Tibial nerve (tissue), 4 donors: ENCODE data around the gene KCNQ4. TPM values are rescaled to one million over a fixed set of nuclear protein-coding genes. Genes with fewer than 3 reads are reported as not detected.

Source experiments
- DNase-seq, 2 donors: peaks; one replicate each; pipeline ENCODE4 v3.0.0-alpha.2; 2019; ENCODE audit warnings: low spot score in 2 of 2
- H3K27ac ChIP-seq, 4 donors: fragments of 200-600 bp; sonication (generic) in 3 of 4; one replicate each; pipeline ENCODE4 v1.5.1; 2017 to 2019; ENCODE audit warnings: mild to moderate bottlenecking in 1 of 4
- H3K27me3 ChIP-seq, 2 donors: fragments of 200-600 bp; sonication (generic) in 1 of 2; one replicate each; pipeline versions ENCODE4 v1.5.1 to v1.6.0; 2017 to 2019
- H3K36me3 ChIP-seq, 3 donors: fragments of 200-600 bp; sonication (generic); one replicate each; pipeline ENCODE4 v1.5.1; 2018 to 2019
- H3K4me1 ChIP-seq, 4 donors: fragments of 200-600 bp; sonication (generic) in 3 of 4; one replicate each; pipeline ENCODE4 v1.5.1; 2017 to 2019
- H3K4me3 ChIP-seq, 4 donors: fragments of 200-600 bp; sonication (generic) in 3 of 4; one replicate each; pipeline ENCODE4 v1.5.1; 2017 to 2019; ENCODE audit warnings: mild to moderate bottlenecking in 1 of 4, moderate library complexity in 1 of 4
- H3K9me3 ChIP-seq, 4 donors: fragments of 200-600 bp; sonication (generic) in 3 of 4; one replicate each; pipeline ENCODE4 v1.5.1; 2017 to 2019
- CTCF ChIP-seq, 5 experiments: fragments of 200-600 bp in 3 of 5; fragments of 450-650 bp in 2 of 5; sonication (generic) in 3 of 5; IDR thresholded peaks; one replicate each; pipeline ENCODE4 v1.5.1; 2016 to 2019; ENCODE audit warnings: antibody characterized with exemption in 5 of 5, mild to moderate bottlenecking in 3 of 5, moderate library complexity in 2 of 5
- EP300 ChIP-seq, 2 donors: sonication (generic); formaldehyde crosslinking; IDR thresholded peaks; one replicate each; pipeline ENCODE4 v1.6.1; 2017; ENCODE audit warnings: antibody characterized with exemption in 2 of 2, mild to moderate bottlenecking in 1 of 2
- POLR2A ChIP-seq, 2 donors: fragments of 450-650 bp; IDR thresholded peaks; one replicate each; pipeline ENCODE4 v1.6.1; 2017; ENCODE audit warnings: antibody characterized with exemption in 2 of 2, mild to moderate bottlenecking in 2 of 2, moderate library complexity in 2 of 2
- WGBS, 2 donors: methylation state at CpG; one replicate each; pipeline ENCODE4 v1.1.5; 2018; 5-methylcytosine and 5-hydroxymethylcytosine counted together
- total RNA-seq, 4 donors: library from RNA; depleted of rRNA; stranded (reverse); fragments of >200 nt; gene quantifications; one replicate each; pipeline ENCODE4 v1.1.0, GENCODE V29; 2016

Gene KCNQ4
- total RNA-seq, 4 donors from 2014 or later: 0.22 to 2.1 (median 1.7) TPM

GRCh38 chr1:40743860-40744259 lies 39.7 kb upstream of the KCNQ4 start:
- WGBS, 2 donors: 98 to 100% methylated on average over 3 of the region's 3 CpGs
- Histone ChIP-seq H3K27ac (no peak overlapping the region), H3K9me3 (no peaks in the 10 kb centered on the region), H3K27me3 (no peaks in the 10 kb centered on the region), H3K4me1 (peaks cover 0 to 34% (median 5%) of the 10 kb centered on the region in 4 donors), H3K4me3 (no peak overlapping the region), H3K36me3 (peaks cover 0 to 29% (median 0%) of the 10 kb centered on the region in 3 donors)
- TF ChIP-seq CTCF (IDR thresholded peaks at IDR 0.05) (no peak), EP300 (IDR thresholded peaks at IDR 0.05) (no peak), POLR2A (IDR thresholded peaks at IDR 0.05) (no peak)
- no peak for DNase-seq

GRCh38 chr1:40745176-40745575 lies 38.4 kb upstream of the KCNQ4 start:
- H3K27ac ChIP-seq: no peak overlapping the region
- H3K4me3 ChIP-seq: no peak overlapping the region
- H3K36me3 ChIP-seq: peaks cover 0 to 31% (median 0%) of the 10 kb centered on the region in 3 donors
- no peaks in the 10 kb centered on the region for H3K9me3 ChIP-seq
- TF ChIP-seq POLR2A (IDR thresholded peaks at IDR 0.05) (no peak), CTCF (IDR thresholded peaks at IDR 0.05) (no peak), EP300 (IDR thresholded peaks at IDR 0.05) (no peak)
- WGBS, 2 donors: 37 to 45% methylated on average over 1 of the region's 1 CpG
- H3K27me3 ChIP-seq: no peaks in the 10 kb centered on the region
- H3K4me1 ChIP-seq: peaks cover 0 to 20% (median 3%) of the 10 kb centered on the region in 4 donors
- DNase-seq: no peak

- WGBS, 2 donors: 51 to 67% methylated on average over 2 of the region's 2 CpGs
- H3K36me3 ChIP-seq: peaks cover 0 to 42% (median 0%) of the 10 kb centered on the region in 3 donors
- TF ChIP-seq POLR2A (IDR thresholded peaks at IDR 0.05): no peak
- no peak for TF ChIP-seq CTCF (IDR thresholded peaks at IDR 0.05)
- TF ChIP-seq EP300 (IDR thresholded peaks at IDR 0.05): no peak
These were observed 37.1 kb upstream of the KCNQ4 start for GRCh38 chr1:40746344-40747090.

GRCh38 chr1:40748841-40749718 lies 34.5 kb upstream of the KCNQ4 start:
- 91 to 95% methylated on average over 5 of the region's 5 CpGs for WGBS, 2 donors
- Histone ChIP-seq H3K27me3 (no peaks in the 10 kb centered on the region), H3K4me3 (no peak overlapping the region), H3K36me3 (peaks cover 0 to 50% (median 3%) of the 10 kb centered on the region in 3 donors), H3K9me3 (no peaks in the 10 kb centered on the region), H3K27ac (no peak overlapping the region), H3K4me1 (peaks cover 0 to 6% (median 0%) of the 10 kb centered on the region in 4 donors)
- DNase-seq: no peak
- TF ChIP-seq CTCF (IDR thresholded peaks at IDR 0.05) (no peak), POLR2A (IDR thresholded peaks at IDR 0.05) (no peak), EP300 (IDR thresholded peaks at IDR 0.05) (no peak)

More at GRCh38 chr1:40746344-40747090, 37.1 kb upstream of the KCNQ4 start:
- Histone ChIP-seq H3K9me3 (no peaks in the 10 kb centered on the region), H3K4me3 (no peak overlapping the region), H3K4me1 (peaks cover 0 to 9% (median 0%) of the 10 kb centered on the region in 4 donors), H3K27me3 (no peaks in the 10 kb centered on the region), H3K27ac (no peak overlapping the region)
- no peak for DNase-seq
